Pancreas (tissue), 10 donors: Measurements from ENCODE around the gene NEMP2. TPM values are rescaled to one million over a fixed set of nuclear protein-coding genes. Genes with fewer than 3 reads are reported as not detected.

Experiments
- ATAC-seq, 4 donors: fragments of 200-7000 bp; cut with Tn5 transposase; one replicate each; pipeline versions ENCODE4 v1.8.0 to v1.9.1; 2020; ENCODE audit warnings: mild to moderate bottlenecking in 4 of 4, moderate library complexity in 4 of 4
- DNase-seq, 6 donors: peaks; one replicate each; pipeline ENCODE4 v3.0.0-alpha.2; 2020
- FAIRE-seq: peaks from 2 replicates; lab custom pipeline; 2012; peaks lifted over from hg19 to GRCh38; lab: Jason Lieb, UNC
- H3K27ac ChIP-seq, 4 donors: fragments of 200-600 bp; sonication (generic); 1 replicate in 3 of 4; 2 replicates in 1 of 4; pipeline versions ENCODE4 v1.5.0 to v1.8.0; 2020
- H3K27me3 ChIP-seq, 4 donors: fragments of 200-600 bp; one replicate each; pipeline ENCODE4 v1.8.0; 2021
- H3K36me3 ChIP-seq, 3 donors: fragments of 200-600 bp; sonication (generic) in 1 of 3; one replicate each; pipeline versions ENCODE4 v1.5.0 to v1.8.0; 2020 to 2021
- H3K4me1 ChIP-seq, 3 donors: fragments of 200-600 bp; one replicate each; pipeline ENCODE4 v1.8.0; 2021
- H3K4me3 ChIP-seq, 4 donors: fragments of 200-600 bp; sonication (generic) in 2 of 4; one replicate each; pipeline versions ENCODE4 v1.5.0 to v1.8.0; 2020 to 2021
- H3K9me3 ChIP-seq, 4 donors: fragments of 200-600 bp; one replicate each; pipeline ENCODE4 v1.8.0; 2021
- WGBS, 2 donors: extraction: QIAGEN DNeasy Blood & Tissue Kit; methylation state at CpG; one replicate each; pipeline ENCODE4 v1.1.7; 2013; 5-methylcytosine and 5-hydroxymethylcytosine counted together
- intact Hi-C, 3 donors: fragments of 100-400 bp; cut with DNase I; formaldehyde crosslinking; loops; one replicate each; pipeline versions ENCODE4 v1.11.1 to v1.14.2; 2022
- polyA plus RNA-seq, 2 donors: library from polyadenylated mRNA; stranded (reverse); fragments of 200-250 nt; gene quantifications; one replicate each; pipeline ENCODE4 v1.2.3, GENCODE V29; 2013
- total RNA-seq, 6 donors: library from RNA; stranded (reverse); fragmentation: NEBNext Ultra II Directional in 4 of 6; extraction: Animal tissue kit (Norgen Biotek cat#: 25700) in 4 of 6; gene quantifications; one replicate each; pipeline versions ENCODE4 v1.2.1 to v1.2.4, GENCODE V29; 2021 to 2023
- TF ChIP-seq, protein P1 (sequence below), 4 donors: fragments of 200-600 bp; sonication (generic) in 3 of 4; IDR thresholded peaks; one replicate each; pipeline versions ENCODE4 v1.5.0 to v1.8.0; 2021; ENCODE audit warnings: antibody characterized with exemption in 4 of 4
- donor health status: healthy with polysubstance abuse.
- donor health status: DM: no; HTN: no; CAD: no; lungs with moderate emphysema.
- donor health status: DM: no; HTN: no; CAD: no.
- donor health status: control.
- donor health status: control.
- donor health status: Bipolar disorder and iron deficiency.
- donor health status: DM: yes; HTN: yes; CAD: no.
- donor health status: DM: no; HTN: no; CAD: no.
- donor health status: DM: no; HTN: no; CAD: no.
- donor health status: DM: yes; HTN: yes; CAD: no.

The NEMP2 gene
- total and polyA plus RNA-seq, 8 donors: 0.42 to 3.1 (median 1.2) TPM

- ATAC-seq: no peak
- Histone ChIP-seq H3K9me3 (no peaks in the 10 kb centered on the region), H3K27ac (no peak overlapping the region), H3K4me1 (no peaks in the 10 kb centered on the region), H3K4me3 (no peak overlapping the region), H3K27me3 (no peaks in the 10 kb centered on the region), H3K36me3 (peaks cover 0 to 16% (median 5%) of the 10 kb centered on the region in 3 donors)
- no peak for FAIRE-seq
- DNase-seq: no peak
- intact Hi-C loops: no loop called here
- TF ChIP-seq, protein P1, sequence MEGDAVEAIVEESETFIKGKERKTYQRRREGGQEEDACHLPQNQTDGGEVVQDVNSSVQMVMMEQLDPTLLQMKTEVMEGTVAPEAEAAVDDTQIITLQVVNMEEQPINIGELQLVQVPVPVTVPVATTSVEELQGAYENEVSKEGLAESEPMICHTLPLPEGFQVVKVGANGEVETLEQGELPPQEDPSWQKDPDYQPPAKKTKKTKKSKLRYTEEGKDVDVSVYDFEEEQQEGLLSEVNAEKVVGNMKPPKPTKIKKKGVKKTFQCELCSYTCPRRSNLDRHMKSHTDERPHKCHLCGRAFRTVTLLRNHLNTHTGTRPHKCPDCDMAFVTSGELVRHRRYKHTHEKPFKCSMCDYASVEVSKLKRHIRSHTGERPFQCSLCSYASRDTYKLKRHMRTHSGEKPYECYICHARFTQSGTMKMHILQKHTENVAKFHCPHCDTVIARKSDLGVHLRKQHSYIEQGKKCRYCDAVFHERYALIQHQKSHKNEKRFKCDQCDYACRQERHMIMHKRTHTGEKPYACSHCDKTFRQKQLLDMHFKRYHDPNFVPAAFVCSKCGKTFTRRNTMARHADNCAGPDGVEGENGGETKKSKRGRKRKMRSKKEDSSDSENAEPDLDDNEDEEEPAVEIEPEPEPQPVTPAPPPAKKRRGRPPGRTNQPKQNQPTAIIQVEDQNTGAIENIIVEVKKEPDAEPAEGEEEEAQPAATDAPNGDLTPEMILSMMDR (IDR thresholded peaks at IDR 0.05): no peak
- 82 to 94% methylated on average over 3 of the region's 3 CpGs for WGBS, 2 donors
Measured at GRCh38 chr2:190490502-190490901, 44.0 kb downstream of the NEMP2 start.

GRCh38 chr2:190489475-190489874 lies 45.0 kb downstream of the NEMP2 start:
- Histone ChIP-seq H3K27ac (no peak overlapping the region), H3K4me1 (peaks cover 0 to under 1% (median 0%) of the 10 kb centered on the region in 3 donors), H3K36me3 (peaks cover 0 to 16% (median 5%) of the 10 kb centered on the region in 3 donors), H3K4me3 (no peak overlapping the region), H3K27me3 (no peaks in the 10 kb centered on the region), H3K9me3 (no peaks in the 10 kb centered on the region)
- 93 to 97% methylated on average over 4 of the region's 4 CpGs for WGBS, 2 donors
- no peak for ATAC-seq
- FAIRE-seq: no peak
- DNase-seq: no peak
- TF ChIP-seq, protein P1 (IDR thresholded peaks at IDR 0.05): no peak
- intact Hi-C loops: no loop called here

DNA sequence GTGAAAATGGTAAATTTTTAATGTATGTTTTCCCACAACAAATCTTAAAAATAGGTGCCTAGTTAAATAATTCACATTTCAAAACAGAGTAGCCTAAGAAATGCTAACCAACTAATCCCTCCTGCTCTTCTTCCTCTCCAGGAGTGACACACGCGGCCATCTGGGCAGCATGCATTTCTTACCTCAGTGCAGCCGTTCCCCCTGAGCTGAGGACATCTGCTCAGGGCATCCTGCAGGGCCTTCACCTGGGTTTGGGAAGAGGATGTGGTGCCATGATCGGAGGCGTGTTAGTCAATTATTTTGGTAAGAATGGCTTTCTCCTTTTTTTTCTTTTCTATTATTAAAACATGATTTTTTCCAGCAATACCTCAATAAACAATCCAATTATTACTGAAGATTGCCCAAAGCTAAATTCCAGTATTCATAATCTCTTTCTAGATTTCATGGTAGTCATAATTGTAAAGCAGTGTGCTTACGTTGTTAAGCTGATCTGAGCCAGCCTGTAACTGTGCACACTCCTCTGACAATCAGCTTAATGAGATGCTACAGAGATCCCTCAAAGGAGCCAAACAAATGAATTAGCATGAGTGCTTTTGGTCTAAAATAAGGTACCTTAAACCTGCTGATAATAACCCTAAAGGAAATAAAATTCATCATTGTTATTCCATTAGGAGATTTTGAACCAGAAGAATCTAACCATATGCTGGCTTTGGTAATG lies 45.8 kb downstream of the NEMP2 start:
- TF ChIP-seq, protein P1 (IDR thresholded peaks at IDR 0.05): no peak
- peaks cover 0 to 16% (median 5%) of the 10 kb centered on the region in 3 donors for H3K36me3 ChIP-seq
- no peak for FAIRE-seq
- ATAC-seq: no peak
- H3K9me3 ChIP-seq: no peaks in the 10 kb centered on the region
- DNase-seq: no peak
- WGBS, 2 donors: 95 to 100% methylated on average over 6 of the region's 6 CpGs
- H3K27me3 ChIP-seq: no peaks in the 10 kb centered on the region
- H3K4me1 ChIP-seq: peaks cover 0 to 6% (median 0%) of the 10 kb centered on the region in 3 donors
- H3K27ac ChIP-seq: no peak overlapping the region
- intact Hi-C loops: no loop called here
- no peak overlapping the region for H3K4me3 ChIP-seq

DNA sequence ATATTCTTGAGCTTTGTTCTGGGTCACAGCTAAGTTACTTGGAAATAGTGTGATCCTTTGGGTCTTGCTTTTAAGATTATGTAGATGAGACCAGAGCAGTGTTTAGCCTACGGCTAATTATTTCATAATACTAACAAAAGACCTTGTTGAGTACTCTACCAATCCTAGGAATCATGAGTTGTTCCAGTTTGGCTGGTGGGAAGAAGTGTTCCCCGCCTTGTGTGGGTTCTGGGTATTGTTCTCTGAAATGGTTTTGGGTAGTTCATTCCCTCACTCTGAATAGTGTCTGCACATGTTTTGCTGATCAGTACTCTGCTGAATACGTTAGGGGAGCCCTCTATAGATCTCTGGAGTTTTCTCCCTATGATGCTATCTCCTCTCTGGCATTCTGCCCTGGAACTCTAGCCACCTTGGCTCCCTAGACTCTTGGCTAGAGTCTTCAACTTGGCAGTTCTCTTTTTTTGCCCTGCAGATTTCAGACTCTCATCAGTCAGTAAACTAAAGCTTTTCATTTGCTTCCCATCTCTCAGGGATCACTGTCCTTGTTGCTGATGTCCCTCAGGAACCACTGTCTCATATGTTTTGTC lies 48.4 kb downstream of the NEMP2 start:
- intact Hi-C loops: no loop called here
- DNase-seq (no peak), ATAC-seq (no peak), FAIRE-seq (no peak)
- TF ChIP-seq, protein P1 (IDR thresholded peaks at IDR 0.05): no peak
- peaks cover 0 to 6% (median 0%) of the 10 kb centered on the region in 3 donors for H3K4me1 ChIP-seq
- H3K9me3 ChIP-seq: no peaks in the 10 kb centered on the region
- H3K27ac ChIP-seq: no peak overlapping the region
- no peak overlapping the region for H3K4me3 ChIP-seq
- no peaks in the 10 kb centered on the region for H3K27me3 ChIP-seq
- 71 to 72% methylated on average over 3 of the region's 3 CpGs for WGBS, 2 donors
- H3K36me3 ChIP-seq: peaks cover 0 to 12% (median 5%) of the 10 kb centered on the region in 3 donors

DNA sequence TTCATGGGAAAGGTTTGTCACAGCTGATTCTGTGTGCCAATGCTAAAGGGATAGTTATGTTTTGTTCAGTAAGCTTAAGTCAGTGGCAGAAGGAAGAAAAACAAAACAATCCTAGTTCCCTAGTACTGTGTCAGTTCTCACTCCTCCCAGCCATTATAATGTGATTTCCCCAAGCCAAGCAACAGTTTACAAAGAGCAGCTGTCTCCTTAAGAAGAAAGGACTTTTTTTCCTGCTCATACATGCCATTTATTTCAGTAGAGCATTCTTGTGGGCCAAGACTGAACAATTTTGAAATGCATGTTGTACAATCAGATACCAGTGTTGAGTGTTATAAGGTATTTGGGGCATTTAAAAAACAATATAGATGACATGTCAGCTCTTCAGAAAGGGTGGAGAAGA lies 52.1 kb downstream of the NEMP2 start:
- H3K27ac ChIP-seq: no peak overlapping the region
- DNase-seq: no peak

More for the DNA sequence above, 52.1 kb downstream of the NEMP2 start:
- ATAC-seq: no peak
- Histone ChIP-seq H3K27me3 (no peaks in the 10 kb centered on the region), H3K4me3 (no peak overlapping the region), H3K4me1 (peaks cover 0 to 13% (median 4%) of the 10 kb centered on the region in 3 donors), H3K36me3 (no peaks in the 10 kb centered on the region), H3K9me3 (no peaks in the 10 kb centered on the region)
- intact Hi-C loops: no loop called here
- FAIRE-seq: no peak
- TF ChIP-seq, protein P1 (IDR thresholded peaks at IDR 0.05): no peak
